K562 (cell line): Measurements from ENCODE around the gene MAGIX. TPM values are rescaled to one million over a fixed set of nuclear protein-coding genes. Genes with fewer than 3 reads are reported as not detected.

Source experiments
- ARID2 ChIP-seq: fragments of 450-650 bp; IDR thresholded peaks from 2 replicates; pipeline ENCODE4 v1.6.1; 2017; ENCODE audit warnings: antibody characterized with exemption, mild to moderate bottlenecking
- BRD9 ChIP-seq: fragments of 450-650 bp; IDR thresholded peaks from 2 replicates; pipeline ENCODE4 v1.6.1; 2018; ENCODE audit warnings: low read depth; ENCODE audit not compliant: partially characterized antibody
- CBX3 ChIP-seq, 2 experiments: IDR thresholded peaks; 1 replicate in 1 of 2; 2 replicates in 1 of 2; pipeline ENCODE4 v1.6.1; 2012; ENCODE audit warnings: inconsistent platforms in 2 of 2, low read length in 2 of 2, borderline replicate concordance in 1 of 2, control low read depth in 1 of 2
- CSDE1 ChIP-seq, 2 experiments: fragments of 450-650 bp; IDR thresholded peaks; 2 replicates each; pipeline ENCODE4 v1.6.1; 2016; ENCODE audit warnings: mild to moderate bottlenecking in 1 of 2
- ELF2 ChIP-seq: fragments of 250-450 bp; sonication (Bioruptor Pico); IDR thresholded peaks from 2 replicates; pipeline ENCODE4 v1.5.0; 2021; ENCODE audit warnings: mild to moderate bottlenecking
- FOXK2 ChIP-seq, 2 experiments: fragments of 450-650 bp; IDR thresholded peaks in 1 of 2; conservative IDR thresholded peaks in 1 of 2; 2 replicates each; pipeline ENCODE4 v1.6.1; 2016; ENCODE audit warnings: low read depth in 2 of 2, mild to moderate bottlenecking in 1 of 2
- GABPB1 ChIP-seq: sonication (generic); formaldehyde crosslinking; IDR thresholded peaks from 2 replicates; pipeline ENCODE4 v1.8.0; 2022; ENCODE audit warnings: mild to moderate bottlenecking, missing genetic modification reagents
- HDAC2 ChIP-seq: fragments of 450-650 bp; IDR thresholded peaks from 2 replicates; pipeline ENCODE4 v1.6.1; 2016; ENCODE audit warnings: mild to moderate bottlenecking
- HES1 ChIP-seq: fragments of 450-650 bp; IDR thresholded peaks from 2 replicates; pipeline ENCODE4 v1.6.1; 2016; ENCODE audit warnings: low read depth, mild to moderate bottlenecking, moderate library complexity
- MAFK ChIP-seq: IDR thresholded peaks from 2 replicates; pipeline ENCODE4 v1.6.1; 2011; ENCODE audit warnings: low read length, improper control_type of control experiment
- NFRKB ChIP-seq: fragments of 450-650 bp; IDR thresholded peaks from 2 replicates; pipeline ENCODE4 v1.6.1; 2016; ENCODE audit warnings: low read depth
- NFYB ChIP-seq: IDR thresholded peaks from 2 replicates; pipeline ENCODE4 v1.6.1; 2011; ENCODE audit warnings: mild to moderate bottlenecking, moderate library complexity; ENCODE audit not compliant: insufficient read length; ENCODE audit errors: extremely low read depth
- NR3C1 ChIP-seq: sonication (generic); formaldehyde crosslinking; IDR thresholded peaks from 2 replicates; pipeline ENCODE4 v1.8.1; 2022; ENCODE audit warnings: missing genetic modification reagents
- SAFB ChIP-seq: fragments of 200-400 bp; formaldehyde crosslinking; IDR thresholded peaks from 2 replicates; pipeline ENCODE4 v1.6.1; 2017; ENCODE audit warnings: low read depth, low read length, borderline replicate concordance
- STAT6 ChIP-seq: sonication (generic); formaldehyde crosslinking; IDR thresholded peaks from 2 replicates; pipeline ENCODE4 v1.8.1; 2023; ENCODE audit warnings: mild to moderate bottlenecking, missing genetic modification reagents
- ZNF583 ChIP-seq: fragments of 250-450 bp; sonication (Bioruptor Pico); IDR thresholded peaks from 2 replicates; pipeline ENCODE4 v1.4.0; 2020
- polyA plus RNA-seq, 8 experiments: library from polyadenylated mRNA; depleted of rRNA in 4 of 8; stranded (reverse) in 5 of 8; unstranded in 3 of 8; fragments of >200 nt; fragmentation: Nextera tagmentation in 2 of 8; fragmentation: Illumina TruSeq in 1 of 8; extraction: Ambion mirVana in 2 of 8; extraction: Trizol in 1 of 8; gene quantifications; 2 replicates each; pipeline versions ENCODE4 v1.2.1 to v1.2.3, GENCODE V29; 2011 to 2014; ENCODE audit warnings: inconsistent platforms in 1 of 8, missing spikeins in 1 of 8
- total RNA-seq, 7 experiments: library from RNA; depleted of rRNA in 6 of 7; stranded (reverse); fragments of >200 nt in 6 of 7; fragmentation: Illumina TruSeq in 2 of 7; extraction: Trizol in 2 of 7; gene quantifications; 2 replicates each; pipeline versions ENCODE4 v1.2.1 to v1.2.3, GENCODE V29; 2011 to 2021; ENCODE audit warnings: low replicate concordance in 1 of 7
- TF ChIP-seq, protein P1 (sequence below), 2 experiments: fragments of 450-650 bp; IDR thresholded peaks; 2 replicates each; pipeline ENCODE4 v1.6.1; 2016; ENCODE audit warnings: mild to moderate bottlenecking in 2 of 2, borderline replicate concordance in 1 of 2, low read depth in 1 of 2, moderate library complexity in 1 of 2

Gene MAGIX
- total and polyA plus RNA-seq, 9 of the 15 experiments (the other 6 are each of a cell fraction or from before 2014, with no cell fraction given) = 0.08 to 3.5 (median 0.47) TPM

DNA sequence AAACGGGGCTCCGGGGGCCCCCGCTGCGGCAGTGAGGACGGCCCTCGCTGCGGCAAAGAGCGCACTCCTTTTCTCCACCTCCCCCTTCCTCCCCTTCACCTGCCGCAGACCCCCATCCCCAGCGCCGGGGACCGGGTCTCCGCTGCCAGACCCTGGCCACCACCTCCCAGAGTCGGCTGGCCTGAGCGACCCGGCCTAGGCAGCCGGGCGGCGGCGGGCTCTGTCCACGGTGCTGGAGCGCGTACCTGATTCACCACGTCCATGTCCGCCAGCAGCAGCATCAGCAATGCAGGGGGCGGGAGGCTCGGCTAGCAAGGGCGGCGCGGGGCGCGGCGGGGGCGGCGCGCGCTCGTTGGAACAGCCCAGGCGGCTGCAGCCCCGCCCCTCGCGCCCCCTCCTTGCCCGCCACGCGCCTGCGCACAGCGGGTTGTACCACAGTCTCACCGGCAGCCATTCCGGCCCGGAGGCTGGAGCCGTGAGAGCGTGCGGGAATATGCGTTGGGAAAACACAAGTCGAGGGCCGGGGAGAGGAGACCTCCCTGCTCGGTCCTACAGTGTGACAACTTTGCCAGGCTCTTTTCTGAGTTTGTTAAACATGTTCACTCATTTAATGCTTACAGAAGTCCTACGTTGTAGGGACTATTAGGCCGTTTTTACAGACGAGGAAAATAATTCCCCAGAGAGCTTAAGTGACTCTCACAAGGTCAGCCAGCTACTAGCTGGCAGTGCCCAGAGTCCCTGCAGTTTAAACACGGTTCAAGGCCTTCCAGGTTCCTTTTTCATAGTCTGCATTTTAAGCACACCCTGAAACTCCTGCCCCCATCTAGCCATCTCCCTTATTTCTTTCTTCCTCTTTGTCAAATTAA is 37.6 kb downstream of the MAGIX start, which contains the start of gene SYP (continued):
- TF ChIP-seq ARID2 (no peak), NFYB (no peak), CSDE1 (IDR thresholded peaks at IDR 0.05) (no peak), HES1 (no peak), CBX3 (IDR thresholded peaks at IDR 0.05; ENCODE audit: borderline replicate concordance in 1 of 2, low read length in 2 of 2) (peak in 1 of 2 experiments; percentile 58; a peak in 1 of 3 replicates), NFRKB (peak; percentile 68; the same call in 1 of the 2 replicates), GABPB1 (peak; percentile 60; the same call in 1 of the 2 replicates), SAFB (no peak), ELF2 (CRISPR knock-in tag) (no peak), NR3C1 (CRISPR knock-in tag) (peak; percentile 76; the same call in 1 of the 2 replicates), STAT6 (CRISPR knock-in tag) (no peak), ZNF583 (CRISPR knock-in tag) (no peak), FOXK2 (conservative IDR thresholded peaks at IDR 0.05 in 1 of 2, IDR thresholded peaks at IDR 0.05 in 1 of 2; ENCODE audit: low read depth in 2 of 2) (no peak), BRD9 (no peak), MAFK (no peak), HDAC2 (no peak)
- TF ChIP-seq, protein P1, sequence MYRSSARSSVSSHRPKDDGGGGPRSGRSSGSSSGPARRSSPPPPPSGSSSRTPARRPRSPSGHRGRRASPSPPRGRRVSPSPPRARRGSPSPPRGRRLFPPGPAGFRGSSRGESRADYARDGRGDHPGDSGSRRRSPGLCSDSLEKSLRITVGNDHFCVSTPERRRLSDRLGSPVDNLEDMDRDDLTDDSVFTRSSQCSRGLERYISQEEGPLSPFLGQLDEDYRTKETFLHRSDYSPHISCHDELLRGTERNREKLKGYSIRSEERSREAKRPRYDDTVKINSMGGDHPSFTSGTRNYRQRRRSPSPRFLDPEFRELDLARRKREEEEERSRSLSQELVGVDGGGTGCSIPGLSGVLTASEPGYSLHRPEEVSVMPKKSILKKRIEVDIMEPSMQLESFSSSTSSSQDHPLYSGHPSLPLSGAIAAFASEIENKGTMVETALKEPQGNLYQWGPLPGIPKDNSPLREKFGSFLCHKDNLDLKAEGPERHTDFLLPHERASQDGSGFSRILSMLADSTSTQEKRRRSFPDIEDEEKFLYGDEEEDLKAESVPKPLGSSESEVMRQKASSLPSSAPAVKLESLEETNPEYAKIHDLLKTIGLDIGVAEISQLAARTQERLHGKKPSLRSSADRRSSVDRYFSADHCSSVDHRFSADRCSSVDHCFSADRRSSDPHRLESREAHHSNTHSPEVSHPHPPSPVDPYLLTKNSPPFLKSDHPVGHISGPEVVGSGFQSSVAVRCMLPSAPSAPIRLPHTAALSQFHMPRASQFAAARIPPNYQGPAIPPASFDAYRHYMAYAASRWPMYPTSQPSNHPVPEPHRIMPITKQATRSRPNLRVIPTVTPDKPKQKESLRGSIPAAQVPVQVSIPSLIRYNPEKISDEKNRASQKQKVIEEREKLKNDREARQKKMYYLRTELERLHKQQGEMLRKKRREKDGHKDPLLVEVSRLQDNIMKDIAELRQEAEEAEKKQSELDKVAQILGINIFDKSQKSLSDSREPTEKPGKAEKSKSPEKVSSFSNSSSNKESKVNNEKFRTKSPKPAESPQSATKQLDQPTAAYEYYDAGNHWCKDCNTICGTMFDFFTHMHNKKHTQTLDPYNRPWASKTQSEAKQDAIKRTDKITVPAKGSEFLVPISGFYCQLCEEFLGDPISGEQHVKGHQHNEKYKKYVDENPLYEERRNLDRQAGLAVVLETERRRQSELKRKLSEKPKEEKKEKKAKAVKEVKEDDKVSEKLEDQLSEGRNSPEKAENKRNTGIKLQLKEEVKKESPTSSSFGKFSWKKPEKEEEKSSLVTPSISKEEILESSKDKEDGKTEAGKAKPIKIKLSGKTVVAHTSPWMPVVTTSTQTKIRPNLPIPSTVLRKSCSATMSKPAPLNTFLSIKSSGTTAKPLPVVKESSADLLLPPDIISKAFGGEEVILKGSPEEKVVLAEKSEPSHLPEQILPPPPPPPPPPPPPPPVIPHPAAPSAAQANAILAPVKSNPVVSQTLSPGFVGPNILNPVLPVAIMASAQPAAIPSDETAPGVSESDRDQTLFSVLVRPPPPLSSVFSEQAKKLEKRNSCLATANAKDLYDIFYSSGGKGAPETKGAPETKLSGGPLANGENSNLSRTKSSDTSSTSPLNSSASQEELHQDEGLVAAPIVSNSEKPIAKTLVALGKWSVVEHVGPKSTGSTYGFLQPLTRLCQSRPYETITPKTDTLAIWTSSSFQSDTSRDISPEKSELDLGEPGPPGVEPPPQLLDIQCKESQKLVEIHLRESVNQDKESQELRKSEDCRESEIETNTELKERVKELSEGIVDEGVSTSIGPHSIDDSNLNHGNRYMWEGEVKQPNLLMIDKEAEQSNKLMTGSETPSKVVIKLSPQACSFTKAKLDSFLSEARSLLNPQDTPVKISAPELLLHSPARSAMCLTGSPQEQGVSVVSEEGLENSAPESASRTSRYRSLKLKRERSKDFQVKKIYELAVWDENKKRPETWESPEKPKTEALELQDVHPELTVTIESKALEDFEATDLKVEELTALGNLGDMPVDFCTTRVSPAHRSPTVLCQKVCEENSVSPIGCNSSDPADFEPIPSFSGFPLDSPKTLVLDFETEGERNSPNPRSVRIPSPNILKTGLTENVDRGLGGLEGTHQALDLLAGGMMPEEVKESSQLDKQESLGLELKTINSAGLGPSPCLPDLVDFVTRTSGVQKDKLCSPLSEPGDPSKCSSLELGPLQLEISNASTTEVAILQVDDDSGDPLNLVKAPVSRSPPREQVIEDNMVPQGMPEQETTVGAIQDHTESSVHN (IDR thresholded peaks at IDR 0.05; ENCODE audit: borderline replicate concordance in 1 of 2, low read depth in 1 of 2) = no peak
